GM21390 (cell line): Measurements from ENCODE around the gene ERMP1.
"Not testable (repeated sequence)": the region's sequence is repeated elsewhere in the genome, so short reads cannot be mapped to it uniquely, and the experiment has no call there.

Experiments used
- ATAC-seq: cut with Tn5 transposase; IDR thresholded peaks from one replicate; pipeline ENCODE4 v1.9.1; 2021; ENCODE audit not compliant: unreplicated experiment

ERMP1 gene

DNA sequence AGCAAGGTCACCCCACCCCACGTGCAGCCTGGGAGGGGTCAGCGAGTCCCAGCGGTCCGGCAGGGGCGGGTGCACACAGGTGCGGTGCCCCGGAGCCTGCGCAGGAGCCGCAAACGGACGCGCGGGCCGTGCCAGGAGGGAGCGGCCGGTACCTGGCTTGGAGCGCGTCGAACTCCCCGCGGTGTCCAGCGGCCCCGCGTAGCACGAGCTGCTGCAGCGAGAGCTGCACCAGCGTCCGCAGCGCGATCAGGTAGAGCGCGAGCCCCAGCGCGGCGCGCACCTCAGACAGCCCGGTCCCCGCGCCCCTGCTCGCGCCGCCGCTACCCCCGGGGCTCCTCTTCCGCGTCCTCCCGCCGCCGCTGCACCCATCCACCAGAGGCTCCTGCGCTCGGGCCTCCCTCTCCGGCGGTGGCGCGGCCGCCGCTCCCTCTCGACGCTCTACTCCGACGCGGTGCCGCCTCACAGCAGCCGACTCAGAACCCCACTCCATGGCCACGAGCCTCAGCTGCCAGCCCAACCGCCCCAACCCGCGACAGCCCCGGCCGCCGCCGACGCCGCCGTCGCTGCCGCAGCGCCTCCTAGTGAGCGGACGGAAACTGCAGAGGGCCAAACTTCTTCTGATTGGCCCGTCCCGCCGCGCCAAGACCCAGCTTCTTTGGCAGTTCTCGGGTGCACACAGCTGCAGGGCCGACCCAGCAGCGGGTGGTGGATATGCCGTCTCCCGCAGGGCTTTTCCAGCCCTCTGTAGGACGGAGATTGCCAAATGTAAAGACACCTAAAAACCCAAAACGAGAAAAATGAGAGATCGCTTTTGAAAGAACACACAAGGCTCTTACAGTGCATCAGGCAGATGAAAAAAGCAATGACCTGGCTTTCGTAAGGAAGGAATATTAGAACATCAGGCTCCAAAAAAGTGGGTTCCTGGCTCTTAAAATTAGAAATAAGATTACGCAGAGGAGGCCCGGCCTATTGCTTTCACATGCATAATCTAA, at the start of gene ERMP1:
TSS of gene ERMP1 (minus strand) at position 580 of the 992 bp plus-strand sequence. CDS start at position 490, 90 bp downstream.
- peak; percentile 80 for ATAC-seq

- ATAC-seq = not testable (repeated sequence)
These were observed 49.5 kb upstream of the ERMP1 start for GRCh38 chr9:5882244-5883012.

DNA sequence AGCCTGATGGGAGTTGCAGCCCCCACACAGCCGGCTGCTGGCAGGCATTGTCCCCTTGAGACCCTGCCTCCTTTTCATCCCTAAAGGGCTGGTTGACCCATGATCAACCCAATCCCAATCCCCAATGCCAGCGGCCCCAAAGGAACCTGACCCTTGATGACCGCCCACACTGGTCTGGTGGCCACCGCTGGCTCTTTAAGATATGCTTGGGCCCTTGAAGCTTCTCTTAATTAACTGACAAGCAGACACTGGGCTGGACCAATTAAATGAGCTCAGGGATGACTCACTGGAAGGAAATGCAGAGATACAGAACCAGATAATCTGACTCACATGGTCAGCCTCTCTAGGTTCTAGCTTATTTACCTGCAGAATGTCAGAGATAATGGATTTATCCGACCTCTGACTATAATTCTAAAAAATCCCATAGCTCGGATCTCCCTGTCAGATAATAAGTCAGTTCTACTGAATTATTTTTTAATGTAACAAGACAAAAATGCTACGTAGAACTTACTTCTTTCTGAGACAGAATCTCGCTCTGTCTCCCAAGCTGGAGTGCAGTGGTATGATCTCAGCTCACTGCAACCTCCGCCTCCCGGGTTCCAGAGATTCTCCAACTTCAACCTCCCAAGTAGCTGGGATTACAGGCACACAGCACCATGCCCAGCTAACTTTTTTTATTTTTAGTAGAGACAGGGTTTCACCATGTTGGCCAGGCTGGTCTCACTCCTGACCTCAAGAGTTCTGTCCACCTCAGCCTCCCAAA, 46.7 kb upstream of the ERMP1 start:
- no peak for ATAC-seq

GRCh38 chr9:5876711-5877110, 43.8 kb upstream of the ERMP1 start:
- no peak for ATAC-seq

DNA sequence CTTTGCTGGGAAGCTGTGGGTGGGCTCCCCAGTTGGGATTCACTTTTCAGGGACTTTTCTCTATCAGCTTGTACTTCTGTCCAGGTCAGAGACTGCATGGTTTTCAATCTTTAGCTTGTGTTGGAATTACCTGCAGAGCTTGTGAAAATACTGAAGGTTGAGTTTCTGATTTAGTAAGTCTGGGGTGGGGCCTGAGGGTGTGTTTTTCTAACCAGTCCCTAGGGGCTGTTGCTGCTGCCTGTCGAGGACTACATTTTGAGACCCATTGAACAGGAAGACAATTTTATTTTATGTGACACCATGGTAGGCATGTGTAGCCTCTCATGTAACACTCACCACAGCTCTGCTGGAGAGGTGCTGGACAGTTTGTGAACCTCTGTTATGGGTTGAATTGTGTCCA, 43.1 kb upstream of the ERMP1 start:
- no peak for ATAC-seq

- no peak for ATAC-seq
These were observed 41.1 kb upstream of the ERMP1 start for GRCh38 chr9:5874048-5874447.

- no peak for ATAC-seq
These were observed 40.5 kb upstream of the ERMP1 start for GRCh38 chr9:5873439-5873838.

GRCh38 chr9:5872511-5872910, 39.6 kb upstream of the ERMP1 start:
- ATAC-seq = no peak

DNA sequence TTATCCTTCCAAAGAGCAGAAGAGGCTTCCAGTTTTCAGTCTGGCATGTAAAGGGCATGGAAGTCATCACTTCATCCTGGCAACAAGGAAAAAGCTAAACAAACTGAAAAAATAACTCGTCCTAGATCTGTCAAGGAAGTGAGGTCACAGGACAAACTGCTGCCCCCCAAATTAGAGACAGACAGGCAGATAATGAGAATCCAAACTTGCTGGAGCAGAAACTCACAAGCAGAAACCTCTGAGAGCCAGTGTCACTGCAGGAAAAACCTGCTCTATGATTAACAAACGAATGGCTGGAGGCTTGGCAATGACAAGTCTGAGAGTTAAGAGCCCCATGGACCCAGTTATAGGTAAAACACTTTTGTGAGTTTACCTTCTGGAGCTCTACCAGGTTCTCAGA, 38.9 kb upstream of the ERMP1 start:
- no peak for ATAC-seq

GRCh38 chr9:5870691-5871090, 37.8 kb upstream of the ERMP1 start:
- no peak for ATAC-seq

DNA sequence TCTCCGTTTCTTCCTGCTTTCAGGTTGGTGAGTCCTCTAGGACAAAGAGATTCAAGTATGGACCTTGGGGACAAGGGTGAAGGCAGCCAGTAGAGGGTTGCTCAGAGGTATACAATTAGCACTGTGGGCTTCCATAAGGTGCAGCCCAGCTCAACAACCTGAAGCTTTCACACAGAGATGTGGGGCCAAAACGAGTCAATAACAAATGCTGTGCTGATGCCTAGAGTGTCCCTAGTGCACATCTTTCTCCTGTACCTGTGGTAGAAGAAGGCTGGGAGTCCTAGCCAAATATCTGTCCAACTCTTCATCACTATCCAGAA, 37.1 kb upstream of the ERMP1 start:
- ATAC-seq = no peak

GRCh38 chr9:5869315-5870019, 36.5 kb upstream of the ERMP1 start:
- ATAC-seq = no peak

GRCh38 chr9:5868235-5868634, 35.3 kb upstream of the ERMP1 start:
- ATAC-seq = no peak

DNA sequence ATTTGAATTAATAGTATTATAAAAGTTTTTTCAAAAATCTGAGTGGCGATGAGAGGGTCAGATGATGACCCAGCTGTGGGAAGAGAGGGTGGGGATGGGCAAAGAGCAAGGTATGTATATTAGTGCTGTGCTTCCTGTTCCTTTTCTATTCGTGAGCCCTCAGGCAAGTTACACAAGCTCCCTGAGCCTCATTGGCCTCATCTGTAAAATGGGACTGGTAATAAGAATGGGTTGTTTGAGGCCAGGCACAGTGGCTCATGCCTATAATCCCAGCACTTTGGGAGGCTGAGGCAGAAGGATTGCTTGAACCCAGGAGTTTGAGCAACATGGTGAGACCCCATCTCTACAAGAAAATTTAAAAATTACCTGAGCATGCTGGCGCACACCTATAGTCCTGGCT, 33.8 kb upstream of the ERMP1 start:
- no peak for ATAC-seq

- ATAC-seq = no peak
These were observed 33.4 kb upstream of the ERMP1 start for GRCh38 chr9:5866272-5866671.

GRCh38 chr9:5864446-5864845, 31.5 kb upstream of the ERMP1 start:
- ATAC-seq = no peak

DNA sequence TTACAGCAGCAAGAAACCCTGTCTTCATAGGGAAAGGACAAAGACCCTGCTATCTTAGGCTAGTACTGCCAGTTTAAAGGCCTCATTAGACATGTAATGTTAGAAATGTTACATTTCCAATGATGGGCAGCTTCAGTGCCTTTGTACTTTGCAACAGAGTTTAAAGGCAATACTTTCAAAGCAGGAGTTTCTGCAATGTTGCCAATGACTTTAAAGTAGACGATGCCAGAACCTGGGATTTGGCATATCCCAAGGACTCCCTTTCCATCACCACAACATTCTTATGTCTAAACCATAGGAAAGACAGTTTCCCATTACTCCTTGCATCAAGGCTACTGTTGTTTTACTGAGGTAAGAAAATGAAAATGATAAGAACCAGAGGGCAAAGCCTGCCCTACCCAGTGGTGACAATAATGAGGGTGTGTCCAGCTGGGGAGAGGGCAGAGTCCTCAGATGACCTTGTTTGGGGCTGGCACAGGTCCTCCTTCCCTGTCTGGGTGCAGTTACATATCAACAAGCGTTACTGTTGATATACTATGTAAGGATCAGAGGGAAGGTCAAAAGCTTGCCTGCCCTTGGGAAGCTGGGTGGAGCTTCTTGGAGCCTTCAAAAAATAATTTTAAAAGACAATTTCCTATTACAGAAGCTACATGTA, 30.3 kb upstream of the ERMP1 start:
- ATAC-seq = no peak

DNA sequence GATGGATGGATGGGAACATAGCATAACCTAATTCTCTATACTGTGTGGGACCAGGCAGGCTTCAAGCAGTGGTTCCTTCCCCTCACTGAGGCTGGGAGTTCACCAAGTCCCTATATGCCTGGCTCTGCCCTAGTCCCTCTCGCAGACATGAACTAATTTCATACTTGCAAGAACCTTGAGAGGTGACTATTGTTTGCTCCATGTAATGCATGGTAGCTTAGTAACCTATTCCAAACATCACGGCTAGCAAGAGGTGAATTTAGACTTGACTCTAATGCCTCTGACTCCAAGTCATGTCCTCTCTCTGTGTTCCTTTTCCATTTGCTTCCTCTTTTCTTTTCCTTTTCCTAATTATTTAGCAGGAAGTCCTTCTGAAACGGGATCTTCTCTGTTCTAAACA, 25.9 kb upstream of the ERMP1 start:
- no peak for ATAC-seq

GRCh38 chr9:5857928-5858327, 25.0 kb upstream of the ERMP1 start:
- ATAC-seq = no peak

- ATAC-seq = no peak
These were observed 21.3 kb upstream of the ERMP1 start for GRCh38 chr9:5854063-5854790.
